Measurements from ENCODE around the gene RGS1. TPM values are rescaled to one million over a fixed set of nuclear protein-coding genes. Genes with fewer than 3 reads are reported as not detected.

Gene RGS1
- total RNA-seq, 1 donor from 2014 or later = not detected

- FAIRE-seq (no peak), DNase-seq (ENCODE audit: low read depth) (no peak)
- Histone ChIP-seq H3K36me3 (ENCODE audit: control insufficient read depth, insufficient read depth, low read length) (no peaks in the 10 kb centered on the region), H3K4me3 (ENCODE audit: low read depth, low read length) (no peak overlapping the region), H3K27me3 (ENCODE audit: control insufficient read depth, insufficient read depth, low read length) (no peaks in the 10 kb centered on the region)
- TF ChIP-seq CTCF (IDR thresholded peaks at IDR 0.05; ENCODE audit: insufficient read depth, low read length, severe bottlenecking) = no peak
These were observed 25.6 kb upstream of the RGS1 start for GRCh38 chr1:192549937-192550336.

- Histone ChIP-seq H3K27me3 (ENCODE audit: control insufficient read depth, insufficient read depth, low read length) (no peaks in the 10 kb centered on the region), H3K36me3 (ENCODE audit: control insufficient read depth, insufficient read depth, low read length) (no peaks in the 10 kb centered on the region), H3K4me3 (ENCODE audit: low read depth, low read length) (no peak overlapping the region)
- no peak for TF ChIP-seq CTCF (IDR thresholded peaks at IDR 0.05; ENCODE audit: insufficient read depth, low read length, severe bottlenecking)
- FAIRE-seq = no peak
- peak; percentile 64 for DNase-seq (ENCODE audit: low read depth)
These were observed 24.5 kb upstream of the RGS1 start for GRCh38 chr1:192550922-192551534.

GRCh38 chr1:192552760-192553191 is 22.8 kb upstream of the RGS1 start:
- FAIRE-seq = no peak
- H3K36me3 ChIP-seq (ENCODE audit: control insufficient read depth, insufficient read depth, low read length) = no peaks in the 10 kb centered on the region
- DNase-seq (ENCODE audit: low read depth) = no peak
- H3K27me3 ChIP-seq (ENCODE audit: control insufficient read depth, insufficient read depth, low read length) = no peaks in the 10 kb centered on the region
- H3K4me3 ChIP-seq (ENCODE audit: low read depth, low read length) = no peak overlapping the region
- no peak for TF ChIP-seq CTCF (IDR thresholded peaks at IDR 0.05; ENCODE audit: insufficient read depth, low read length, severe bottlenecking)

- FAIRE-seq (no peak), DNase-seq (ENCODE audit: low read depth) (no peak)
- H3K4me3 ChIP-seq (ENCODE audit: low read depth, low read length) = no peak overlapping the region
- no peaks in the 10 kb centered on the region for H3K36me3 ChIP-seq (ENCODE audit: control insufficient read depth, insufficient read depth, low read length)
- TF ChIP-seq CTCF (IDR thresholded peaks at IDR 0.05; ENCODE audit: insufficient read depth, low read length, severe bottlenecking) = no peak
- no peaks in the 10 kb centered on the region for H3K27me3 ChIP-seq (ENCODE audit: control insufficient read depth, insufficient read depth, low read length)
These were observed 21.8 kb upstream of the RGS1 start for GRCh38 chr1:192553741-192554140.

- FAIRE-seq = no peak
- H3K36me3 ChIP-seq (ENCODE audit: control insufficient read depth, insufficient read depth, low read length) = no peaks in the 10 kb centered on the region
- H3K4me3 ChIP-seq (ENCODE audit: low read depth, low read length) = no peak overlapping the region
- TF ChIP-seq CTCF (IDR thresholded peaks at IDR 0.05; ENCODE audit: insufficient read depth, low read length, severe bottlenecking) = no peak
- no peaks in the 10 kb centered on the region for H3K27me3 ChIP-seq (ENCODE audit: control insufficient read depth, insufficient read depth, low read length)
- DNase-seq (ENCODE audit: low read depth) = no peak
These were observed 20.7 kb upstream of the RGS1 start for GRCh38 chr1:192554904-192555303.

GRCh38 chr1:192555399-192555798 is 20.2 kb upstream of the RGS1 start:
- DNase-seq (ENCODE audit: low read depth) (no peak), FAIRE-seq (no peak)
- Histone ChIP-seq H3K4me3 (ENCODE audit: low read depth, low read length) (no peak overlapping the region), H3K36me3 (ENCODE audit: control insufficient read depth, insufficient read depth, low read length) (no peaks in the 10 kb centered on the region), H3K27me3 (ENCODE audit: control insufficient read depth, insufficient read depth, low read length) (no peaks in the 10 kb centered on the region)
- TF ChIP-seq CTCF (IDR thresholded peaks at IDR 0.05; ENCODE audit: insufficient read depth, low read length, severe bottlenecking) = no peak

Data from bronchial epithelial cell (primary cell).